Activated T-cell treated with anti-CD3 and anti-CD28 coated beads, Interleukin-2, amount 50 U/mL, for 24 hours (primary cell): ENCODE data around the gene MACROD1.

Experiments
- DNase-seq: peaks from one replicate; pipeline ENCODE4 v3.0.0-alpha.2; 2020
- H3K27ac Mint-ChIP-seq: 2 replicates; pipeline ENCODE4 v1.8.0; 2020; ENCODE audit warnings: mild to moderate bottlenecking, mixed read lengths
- H3K27me3 Mint-ChIP-seq: 2 replicates; pipeline ENCODE4 v1.8.0; 2020; ENCODE audit warnings: mixed read lengths
- H3K36me3 Mint-ChIP-seq: 2 replicates; pipeline ENCODE4 v1.8.0; 2020; ENCODE audit warnings: low read depth, mixed read lengths
- H3K4me1 Mint-ChIP-seq: 2 replicates; pipeline ENCODE4 v1.8.0; 2020; ENCODE audit warnings: low read depth, mixed read lengths
- H3K4me3 Mint-ChIP-seq: 2 replicates; pipeline ENCODE4 v1.8.0; 2020; ENCODE audit warnings: mild to moderate bottlenecking, moderate library complexity, mixed read lengths
- H3K9me3 Mint-ChIP-seq: 2 replicates; pipeline ENCODE4 v1.8.0; 2020; ENCODE audit warnings: mixed read lengths

MACROD1 gene

GRCh38 chr11:64103277-64103985 lies 62.5 kb downstream of the MACROD1 start:
- Mint-ChIP-seq H3K27me3 (no peaks in the 10 kb centered on the region), H3K36me3 (no peaks in the 10 kb centered on the region), H3K27ac (no peak overlapping the region), H3K4me1 (no peaks in the 10 kb centered on the region), H3K4me3 (no peak overlapping the region), H3K9me3 (no peaks in the 10 kb centered on the region)
- no peak for DNase-seq

DNA sequence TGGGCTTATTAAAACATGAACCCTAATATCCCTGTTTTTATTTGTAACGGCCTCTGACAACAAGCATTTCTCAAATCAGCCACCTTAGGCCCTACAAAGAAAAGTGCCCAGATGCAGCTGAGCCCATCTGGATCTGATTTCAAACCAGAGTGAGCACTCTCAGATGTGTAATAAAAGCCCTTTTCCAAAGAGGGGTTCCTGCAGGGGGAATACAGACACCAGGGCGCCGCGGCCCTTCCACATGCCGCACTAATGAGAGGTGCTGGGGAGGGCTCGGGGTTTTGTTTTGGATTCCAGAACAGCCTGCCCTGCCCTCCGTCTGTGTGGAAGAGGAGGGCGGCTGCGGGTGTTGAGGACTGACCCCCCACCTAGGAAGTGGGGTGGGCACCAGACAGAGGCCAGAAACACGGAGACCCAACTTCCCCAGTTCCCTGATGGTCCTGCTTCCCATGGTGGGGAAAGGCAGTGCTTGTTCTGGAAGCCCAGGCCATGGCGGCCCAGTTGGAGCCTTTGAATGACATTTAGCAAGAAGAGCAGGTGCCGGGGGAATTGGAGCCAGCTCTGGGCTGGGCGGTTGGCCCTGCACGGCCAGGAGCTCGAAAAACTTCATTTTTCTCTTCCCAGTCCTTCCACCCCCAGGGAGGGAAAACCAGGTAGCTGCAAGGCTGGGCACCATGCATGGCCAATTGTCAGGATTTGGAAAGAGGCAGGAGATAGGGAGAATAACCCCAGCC lies 63.7 kb downstream of the MACROD1 start:
- Mint-ChIP-seq H3K27ac (no peak overlapping the region), H3K36me3 (no peaks in the 10 kb centered on the region), H3K4me1 (no peaks in the 10 kb centered on the region), H3K4me3 (no peak overlapping the region), H3K27me3 (no peaks in the 10 kb centered on the region), H3K9me3 (no peaks in the 10 kb centered on the region)
- DNase-seq: no peak

- Mint-ChIP-seq H3K27me3 (no peaks in the 10 kb centered on the region), H3K36me3 (no peaks in the 10 kb centered on the region), H3K27ac (no peak overlapping the region), H3K9me3 (no peaks in the 10 kb centered on the region), H3K4me3 (no peak overlapping the region), H3K4me1 (no peaks in the 10 kb centered on the region)
- no peak for DNase-seq
These were observed 64.5 kb downstream of the MACROD1 start for GRCh38 chr11:64101461-64101860.

DNA sequence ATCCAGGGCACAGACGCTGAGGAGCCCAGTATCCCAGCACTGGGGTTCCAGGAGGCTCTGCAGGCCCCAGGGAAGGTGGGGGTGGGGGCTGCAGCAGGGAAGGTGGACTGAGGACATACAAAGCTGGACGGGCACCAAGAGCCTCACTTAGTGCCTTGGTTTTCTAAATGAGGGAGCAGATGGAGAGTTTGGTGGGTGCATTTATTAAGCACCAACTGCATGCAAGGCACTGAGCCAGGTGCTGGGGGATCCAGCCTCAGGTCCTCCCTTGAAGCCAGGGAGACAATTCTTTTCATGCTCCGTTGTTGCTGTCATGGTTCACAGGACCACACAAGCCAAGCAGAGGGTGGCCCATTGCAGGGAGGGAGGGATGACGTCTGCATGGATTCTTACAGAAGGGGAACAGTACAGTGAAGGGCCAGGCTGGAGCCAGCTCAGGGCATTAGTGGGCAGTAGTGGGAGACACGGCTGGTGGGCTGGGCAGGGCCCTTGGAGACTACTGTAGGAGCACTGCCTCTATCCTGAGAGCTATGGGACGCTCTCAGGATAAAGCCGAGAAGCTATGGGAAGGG lies 65.0 kb downstream of the MACROD1 start:
- H3K27me3 Mint-ChIP-seq: no peaks in the 10 kb centered on the region
- DNase-seq: no peak
- H3K9me3 Mint-ChIP-seq: no peaks in the 10 kb centered on the region
- H3K4me3 Mint-ChIP-seq: no peak overlapping the region
- no peaks in the 10 kb centered on the region for H3K4me1 Mint-ChIP-seq
- H3K27ac Mint-ChIP-seq: no peak overlapping the region
- no peaks in the 10 kb centered on the region for H3K36me3 Mint-ChIP-seq

DNA sequence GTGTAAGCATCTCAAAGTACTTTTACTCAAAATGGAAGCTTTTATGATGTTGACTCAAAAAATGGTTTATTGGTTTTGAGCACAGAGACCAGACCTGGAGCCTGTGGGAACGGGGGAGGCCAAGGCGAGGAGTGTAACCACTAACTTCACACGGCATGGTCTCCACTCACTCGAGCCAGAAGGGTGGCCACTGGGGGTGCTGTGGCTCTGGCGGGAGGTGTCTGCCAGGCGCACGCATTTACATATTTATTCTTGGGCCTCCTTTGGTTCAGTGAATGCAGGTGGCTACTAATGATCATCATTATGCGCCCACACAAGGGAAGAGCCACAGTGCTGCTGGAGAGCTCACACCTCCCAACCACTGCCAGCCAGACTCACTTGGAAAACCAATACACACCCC lies 65.6 kb downstream of the MACROD1 start:
- Mint-ChIP-seq H3K27me3 (no peaks in the 10 kb centered on the region), H3K4me1 (no peaks in the 10 kb centered on the region), H3K4me3 (no peak overlapping the region), H3K36me3 (no peaks in the 10 kb centered on the region), H3K9me3 (no peaks in the 10 kb centered on the region), H3K27ac (no peak overlapping the region)
- DNase-seq: no peak

- no peaks in the 10 kb centered on the region for H3K36me3 Mint-ChIP-seq
- no peaks in the 10 kb centered on the region for H3K27me3 Mint-ChIP-seq
- H3K27ac Mint-ChIP-seq: no peak overlapping the region
- no peaks in the 10 kb centered on the region for H3K4me1 Mint-ChIP-seq
- no peak overlapping the region for H3K4me3 Mint-ChIP-seq
- DNase-seq: no peak
- H3K9me3 Mint-ChIP-seq: no peaks in the 10 kb centered on the region
These were observed 66.5 kb downstream of the MACROD1 start for GRCh38 chr11:64099436-64099835.

- no peaks in the 10 kb centered on the region for H3K27me3 Mint-ChIP-seq
- no peaks in the 10 kb centered on the region for H3K9me3 Mint-ChIP-seq
- DNase-seq: no peak
- no peaks in the 10 kb centered on the region for H3K36me3 Mint-ChIP-seq
- no peak overlapping the region for H3K4me3 Mint-ChIP-seq
- peak overlapping the region; percentile 18 for H3K27ac Mint-ChIP-seq
- H3K4me1 Mint-ChIP-seq: no peaks in the 10 kb centered on the region
These were observed 67.5 kb downstream of the MACROD1 start for GRCh38 chr11:64098318-64098831.

DNA sequence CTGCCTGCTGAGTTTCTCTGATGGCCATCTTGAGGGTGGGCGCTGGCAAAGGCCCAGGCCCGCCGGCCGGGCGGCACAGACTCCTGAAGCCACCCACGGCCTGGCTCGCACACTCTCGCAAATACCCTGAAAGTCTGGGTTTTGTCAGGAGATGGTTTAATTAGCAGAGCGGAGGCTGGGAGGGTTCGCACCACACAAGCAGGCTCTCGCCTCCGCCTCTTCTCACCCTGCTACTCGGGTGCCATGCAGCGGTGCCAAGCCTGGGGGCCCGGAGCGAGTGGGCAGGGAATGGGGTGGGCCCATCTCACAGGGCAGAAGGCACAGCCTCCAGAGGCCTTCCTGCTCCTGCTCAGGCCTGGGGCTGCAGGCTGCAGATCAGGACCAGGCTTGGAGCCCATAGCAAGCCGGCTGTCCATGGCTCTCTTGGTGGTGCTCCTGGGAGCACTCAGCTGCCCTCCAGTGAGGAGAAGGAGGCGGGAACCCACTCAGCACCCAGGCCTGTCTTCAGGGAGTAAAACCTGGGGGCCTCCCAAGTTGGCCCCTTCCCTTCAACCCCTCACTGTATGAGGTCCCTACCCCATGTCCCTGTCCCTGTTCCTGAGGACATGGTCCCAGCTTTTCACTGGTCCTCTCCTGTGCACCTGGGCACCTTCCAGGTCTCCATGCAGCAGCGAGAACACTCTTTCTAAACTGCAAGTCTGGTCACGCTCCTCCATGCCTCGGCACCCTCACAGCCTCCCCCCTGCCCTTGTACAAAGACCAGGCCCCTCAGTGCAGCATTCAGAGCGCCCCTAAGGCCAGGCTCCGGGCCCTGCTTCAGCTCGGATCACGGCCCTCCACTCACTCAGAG lies 68.2 kb downstream of the MACROD1 start:
- H3K4me1 Mint-ChIP-seq: no peaks in the 10 kb centered on the region
- H3K4me3 Mint-ChIP-seq: no peak overlapping the region
- no peaks in the 10 kb centered on the region for H3K36me3 Mint-ChIP-seq
- H3K27me3 Mint-ChIP-seq: no peaks in the 10 kb centered on the region
- no peak overlapping the region for H3K27ac Mint-ChIP-seq
- H3K9me3 Mint-ChIP-seq: no peaks in the 10 kb centered on the region
- DNase-seq: no peak

- H3K9me3 Mint-ChIP-seq: no peaks in the 10 kb centered on the region
- no peaks in the 10 kb centered on the region for H3K36me3 Mint-ChIP-seq
- no peak overlapping the region for H3K4me3 Mint-ChIP-seq
- no peak for DNase-seq
- H3K27ac Mint-ChIP-seq: no peak overlapping the region
- H3K27me3 Mint-ChIP-seq: no peaks in the 10 kb centered on the region
- H3K4me1 Mint-ChIP-seq: no peaks in the 10 kb centered on the region
These were observed 69.1 kb downstream of the MACROD1 start for GRCh38 chr11:64096835-64097234.

GRCh38 chr11:64095949-64096348 lies 70.0 kb downstream of the MACROD1 start:
- no peak overlapping the region for H3K4me3 Mint-ChIP-seq
- no peak overlapping the region for H3K27ac Mint-ChIP-seq
- H3K4me1 Mint-ChIP-seq: peaks cover 3% of the 10 kb centered on the region
- no peaks in the 10 kb centered on the region for H3K27me3 Mint-ChIP-seq
- H3K9me3 Mint-ChIP-seq: no peaks in the 10 kb centered on the region
- H3K36me3 Mint-ChIP-seq: no peaks in the 10 kb centered on the region
- DNase-seq: no peak

DNA sequence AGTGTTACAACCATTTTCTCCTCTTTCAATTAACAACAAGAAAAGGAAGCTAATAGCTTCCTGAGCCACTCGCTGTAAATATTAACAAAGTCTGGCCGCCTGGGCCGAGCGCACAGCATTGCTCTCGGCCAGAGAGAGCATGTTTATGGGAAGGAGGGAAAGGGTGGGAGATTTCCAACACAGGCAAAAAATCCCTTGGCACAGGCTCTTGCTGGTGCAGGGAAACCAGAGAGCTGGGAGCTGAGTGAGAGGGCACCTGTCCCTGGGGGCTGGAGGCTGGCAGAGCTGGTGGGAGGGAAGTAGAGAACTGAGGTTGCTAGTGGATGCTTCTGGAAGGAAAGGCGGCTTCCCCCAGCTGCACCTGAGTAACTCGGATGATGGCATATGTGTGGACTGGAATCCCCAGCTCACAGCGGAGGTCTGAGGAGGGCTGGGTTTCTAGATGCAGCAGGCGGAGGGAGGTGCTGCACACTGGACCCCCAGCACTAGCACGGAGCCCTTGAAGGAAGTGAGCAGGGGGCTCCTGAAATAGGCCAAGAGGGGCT lies 70.6 kb downstream of the MACROD1 start:
- no peak overlapping the region for H3K4me3 Mint-ChIP-seq
- H3K27ac Mint-ChIP-seq: no peak overlapping the region
- no peaks in the 10 kb centered on the region for H3K27me3 Mint-ChIP-seq

DNA sequence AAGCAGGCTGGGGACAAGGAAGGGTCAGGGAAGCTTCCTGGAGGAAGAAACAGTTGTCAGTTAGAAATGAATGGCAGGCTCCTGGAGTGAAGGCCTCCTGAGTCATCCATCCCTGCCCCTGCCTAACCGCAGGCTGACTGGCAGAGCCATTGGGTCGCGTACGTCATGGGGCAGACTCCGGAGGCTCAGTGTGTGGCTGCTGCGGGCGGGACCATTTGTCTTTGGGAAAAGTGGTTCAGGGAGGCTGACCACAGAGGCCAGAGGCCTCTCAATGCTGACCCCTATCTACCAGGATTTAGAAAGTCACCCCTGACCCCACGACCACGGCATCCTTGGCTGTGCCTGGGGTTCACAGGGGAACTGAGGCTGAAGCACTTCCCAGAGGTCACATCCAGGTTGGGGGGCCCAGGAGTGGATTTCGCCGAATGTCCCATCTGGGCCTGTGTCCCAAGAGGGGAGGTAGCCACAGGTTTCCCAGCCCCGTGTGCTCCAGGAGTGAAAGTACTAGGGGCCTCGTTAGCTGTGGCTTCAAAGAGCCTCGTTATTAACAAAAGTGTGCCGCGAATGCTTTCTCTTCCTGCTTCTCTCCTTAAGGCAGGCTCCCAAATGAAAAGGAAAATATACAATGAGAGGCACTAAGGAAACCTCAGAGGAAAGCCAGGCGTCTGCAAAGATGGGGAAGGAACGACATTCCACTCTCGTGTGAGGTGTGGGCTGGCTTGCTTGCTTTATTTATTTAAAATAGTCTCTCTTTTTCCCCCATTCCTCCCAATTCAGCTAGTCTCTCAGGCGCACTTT lies 71.3 kb downstream of the MACROD1 start:
- peaks cover 3% of the 10 kb centered on the region for H3K4me1 Mint-ChIP-seq
- no peak overlapping the region for H3K4me3 Mint-ChIP-seq
- H3K36me3 Mint-ChIP-seq: no peaks in the 10 kb centered on the region
- DNase-seq: no peak
- H3K27ac Mint-ChIP-seq: no peak overlapping the region
- no peaks in the 10 kb centered on the region for H3K9me3 Mint-ChIP-seq
- no peaks in the 10 kb centered on the region for H3K27me3 Mint-ChIP-seq

More for the DNA sequence above, 70.6 kb downstream of the MACROD1 start:
- Mint-ChIP-seq H3K4me1 (peaks cover 3% of the 10 kb centered on the region), H3K9me3 (no peaks in the 10 kb centered on the region), H3K36me3 (no peaks in the 10 kb centered on the region)
- DNase-seq: no peak

DNA sequence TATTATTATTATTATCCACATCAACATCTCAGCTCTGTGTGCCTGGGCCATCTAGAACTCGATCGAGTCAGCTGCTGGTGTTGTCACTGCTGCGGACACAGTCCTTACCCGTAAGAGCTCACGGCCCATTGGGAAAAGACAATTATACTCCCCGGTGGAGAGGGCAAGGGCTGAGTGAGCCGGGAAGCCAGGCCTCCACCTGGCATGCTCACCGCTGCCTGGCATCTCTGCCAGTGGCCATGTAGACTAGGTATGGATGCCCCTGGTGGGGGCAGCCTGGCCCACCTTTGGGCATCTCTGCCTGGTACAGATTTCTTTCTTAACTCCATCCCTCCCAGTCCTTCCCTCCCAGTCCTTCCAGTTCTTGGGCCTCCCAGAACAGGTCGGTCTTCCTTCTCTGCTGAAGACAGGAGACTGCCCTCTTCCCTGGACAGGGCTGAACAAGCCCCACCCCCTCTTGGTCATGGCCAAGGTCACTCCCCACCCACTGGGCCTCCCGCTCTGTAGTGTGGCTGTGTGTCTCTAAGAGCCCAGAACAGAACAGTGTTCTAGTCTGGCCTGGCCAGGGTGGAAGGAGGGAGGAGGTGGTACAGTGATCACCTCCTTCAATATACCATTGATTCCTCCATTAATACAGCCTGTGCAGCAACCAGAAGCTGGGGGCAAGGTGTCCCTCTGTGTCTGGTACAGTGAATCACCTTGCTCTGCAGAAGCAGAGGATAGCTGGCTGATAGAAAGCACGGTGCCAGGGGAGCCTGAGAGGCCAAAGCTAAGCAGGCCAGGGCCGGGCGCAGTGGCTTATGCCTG lies 72.5 kb downstream of the MACROD1 start:
- no peak overlapping the region for H3K4me3 Mint-ChIP-seq
- H3K27me3 Mint-ChIP-seq: no peaks in the 10 kb centered on the region
- H3K27ac Mint-ChIP-seq: no peak overlapping the region
- DNase-seq: no peak
- H3K4me1 Mint-ChIP-seq: peaks cover 3% of the 10 kb centered on the region
- no peaks in the 10 kb centered on the region for H3K36me3 Mint-ChIP-seq
- H3K9me3 Mint-ChIP-seq: no peaks in the 10 kb centered on the region
